ENCODE results near the gene TRIP12. TPM values are rescaled to one million over a fixed set of nuclear protein-coding genes. Genes with fewer than 3 reads are reported as not detected.

TRIP12 gene
- total and polyA plus RNA-seq, 2 experiments from 2014 or later: 21.5 to 133 TPM

- Mint-ChIP-seq H3K27me3 (ENCODE audit: insufficient read depth, low read depth, poor library complexity) (peaks cover 4% of the 10 kb centered on the region), H3K36me3 (ENCODE audit: low read depth) (peaks cover 44% of the 10 kb centered on the region), H3K27ac (no peak overlapping the region), H3K4me3 (no peak overlapping the region), H3K4me1 (peaks cover 15% of the 10 kb centered on the region), H3K9me3 (peaks cover 65% of the 10 kb centered on the region)
- Histone ChIP-seq H3K27ac (ENCODE audit: low read depth) (no peak overlapping the region), H3F3A (replicated peaks; ENCODE audit: low read depth) (0 out of 2 replicates have a peak, but pooled peaks cover 2% of the 10 kb centered on the region), H3K4me3 (no peak overlapping the region), H3K36me3 (ENCODE audit: insufficient read depth) (peaks cover 13% of the 10 kb centered on the region; the same call in 1 of the 2 replicates), H3K27me3 (ENCODE audit: insufficient read depth) (no peaks in the 10 kb centered on the region), H3K9me2 (ENCODE audit: insufficient read depth) (peaks cover 2% of the 10 kb centered on the region; the same call in 1 of the 2 replicates), H3K79me2 (replicated peaks; ENCODE audit: insufficient read depth) (no peaks in the 10 kb centered on the region), H3K4me2 (no peak overlapping the region), H2AFZ (no peak overlapping the region), H3K4me1 (ENCODE audit: insufficient read depth) (peaks cover 10% of the 10 kb centered on the region; the same call in 1 of the 2 replicates), H4K20me1 (replicated peaks; ENCODE audit: insufficient read depth) (no peaks in the 10 kb centered on the region)
- no peak for TF ChIP-seq CTCF (conservative IDR thresholded peaks at IDR 0.05; ENCODE audit: low read depth in 2 of 2)
- no peak for TF ChIP-seq ZNF331 (CRISPR knock-in tag; IDR thresholded peaks at IDR 0.05; ENCODE audit: low read depth)
- TF ChIP-seq ZNF462 (CRISPR knock-in tag; IDR thresholded peaks at IDR 0.05): no peak
- no peak for TF ChIP-seq ETS1 (IDR thresholded peaks at IDR 0.05)
- no peak for TF ChIP-seq REST (IDR thresholded peaks at IDR 0.05; ENCODE audit: unreplicated experiment)
- no peak for TF ChIP-seq JUNB (IDR thresholded peaks at IDR 0.05; ENCODE audit: unreplicated experiment)
- TF ChIP-seq POLR2AphosphoS5 (IDR thresholded peaks at IDR 0.05; ENCODE audit: low read depth): no peak
- TF ChIP-seq NANOG (IDR thresholded peaks at IDR 0.05; ENCODE audit: borderline replicate concordance): no peak
- no peak for TF ChIP-seq EZH2phosphoT487 (IDR thresholded peaks at IDR 0.05; ENCODE audit: unreplicated experiment)
- ATAC-seq (no peak), DNase-seq (ENCODE audit: low spot score) (peak; percentile 56)
Measured at GRCh38 chr2:229738024-229738625, 183.7 kb downstream of the TRIP12 start.

Data from GM23338 (cell line).